Measurements from ENCODE around the gene ITPR2. TPM values are rescaled to one million over a fixed set of nuclear protein-coding genes. Genes with fewer than 3 reads are reported as not detected.

The ITPR2 gene
- polyA plus RNA-seq, 3 donors, result 14.9 to 18.2 (median 15.1) TPM

DNA sequence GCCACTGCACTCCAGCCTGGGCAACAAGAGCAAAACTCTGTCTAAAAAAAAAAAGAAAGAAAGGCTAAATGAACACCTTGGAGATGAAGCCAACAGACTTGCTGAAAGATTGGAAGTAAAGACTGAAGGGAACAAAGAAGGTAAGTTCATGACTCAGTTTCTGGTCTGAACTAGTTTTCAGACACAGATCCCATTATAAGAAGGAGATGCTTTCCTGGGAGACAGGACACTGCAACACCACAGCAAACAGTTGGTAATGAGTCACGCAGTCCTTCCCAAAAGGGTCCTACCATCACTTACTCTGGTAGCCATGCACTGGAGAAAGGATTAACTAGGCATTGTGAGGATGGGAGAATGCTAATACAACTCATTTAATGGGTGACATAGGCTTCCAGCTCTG is 540.4 kb downstream of the ITPR2 start:
- no peak for DNase-seq (ENCODE audit: extremely low read depth in 1 of 11, low read depth in 9 of 11, low spot score in 4 of 11)

DNA sequence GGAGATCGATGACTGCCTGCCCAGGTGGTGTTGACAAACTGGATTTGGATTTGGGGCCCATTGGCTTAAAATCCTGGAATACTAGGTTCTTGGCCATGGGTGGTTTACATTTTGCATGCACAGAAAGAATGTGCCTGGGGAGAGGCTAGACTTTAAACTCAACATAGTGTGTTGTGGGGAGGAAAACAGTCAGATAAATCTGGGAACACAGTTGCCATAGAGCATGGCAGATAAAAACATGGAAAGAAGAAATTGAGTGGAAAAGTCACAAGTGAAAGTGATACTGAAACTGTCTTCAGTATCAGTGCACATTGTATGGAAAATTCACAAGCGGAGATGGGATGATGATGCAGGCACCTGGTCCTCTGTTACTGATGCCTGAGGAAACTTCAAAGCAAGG is 542.4 kb downstream of the ITPR2 start:
- no peak for DNase-seq (ENCODE audit: extremely low read depth in 1 of 11, low read depth in 9 of 11, low spot score in 4 of 11)

DNA sequence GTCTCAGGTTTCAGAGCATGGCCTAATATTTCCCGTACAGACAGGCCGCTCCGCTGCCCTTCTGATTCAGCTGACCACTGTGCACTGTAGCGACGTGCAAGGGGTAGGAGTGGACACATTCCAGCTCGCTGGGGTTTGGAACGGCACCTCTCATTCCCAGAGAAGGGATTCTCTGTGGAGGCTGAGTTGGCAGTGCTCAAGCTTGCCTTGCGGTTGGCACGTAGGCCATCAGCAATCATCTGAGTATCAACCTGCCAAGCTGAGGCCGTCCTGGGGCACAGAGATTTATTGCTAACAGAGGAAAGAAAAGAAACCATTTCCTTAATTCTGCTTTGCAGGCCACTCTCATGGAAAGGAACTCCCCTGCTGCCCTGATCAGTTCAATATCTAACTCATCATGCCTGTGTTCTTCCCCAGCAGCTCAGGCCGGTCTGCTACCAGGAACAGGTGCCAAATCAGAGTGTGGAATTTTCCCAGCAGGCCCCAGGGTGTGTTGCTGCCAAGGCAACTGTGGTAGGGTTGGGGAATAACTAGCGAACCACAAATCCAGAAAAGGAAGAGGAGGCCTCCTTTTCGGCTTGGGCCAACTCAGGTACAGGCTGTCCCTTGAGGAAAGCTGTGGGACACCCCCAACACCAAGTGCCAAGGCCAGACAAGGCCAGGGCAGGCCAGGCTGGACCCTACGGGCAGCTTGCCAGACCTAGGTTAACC is 545.2 kb downstream of the ITPR2 start:
- no peak for DNase-seq (ENCODE audit: extremely low read depth in 1 of 11, low read depth in 9 of 11, low spot score in 4 of 11)

Other genes with a start within 250 kb of the ITPR2 start
- 10 to 100 TPM; 31.0 to 44.2 (median 31.9) TPM for gene INTS13, start 104.8 kb upstream of the ITPR2 start, polyA plus RNA-seq (ENCODE audit: insufficient read length in 3 of 3)
- gene FGFR1OP2, start 105.3 kb upstream of the ITPR2 start, polyA plus RNA-seq (ENCODE audit: insufficient read length in 3 of 3), result 10 to 100 TPM; 56.7 to 89.0 (median 67.4) TPM
- 10 to 100 TPM; 66.8 to 79.9 (median 76.0) TPM for gene TM7SF3, start 181.2 kb upstream of the ITPR2 start, polyA plus RNA-seq (ENCODE audit: insufficient read length in 3 of 3)
- gene MED21, start 189.4 kb upstream of the ITPR2 start, polyA plus RNA-seq (ENCODE audit: insufficient read length in 3 of 3), result 10 to 100 TPM; 51.9 to 57.7 (median 55.8) TPM
- gene C12orf71, start 249.4 kb upstream of the ITPR2 start, polyA plus RNA-seq (ENCODE audit: insufficient read length in 3 of 3), result under 1 TPM; 0.11 to 0.26 (median 0.20) TPM